Osteoblast (primary cell): Measurements from ENCODE around the gene MACROH2A1. TPM values are rescaled to one million over a fixed set of nuclear protein-coding genes. Genes with fewer than 3 reads are reported as not detected.

Experiments used
- DNase-seq: peaks from one replicate; pipeline ENCODE4 v3.0.0; 2011; ENCODE audit warnings: low spot score, mixed read lengths; ENCODE audit not compliant: insufficient read length; ENCODE audit errors: missing footprints
- H2AFZ ChIP-seq: 2 replicates; pipeline ENCODE4 v1.6.0; 2011; ENCODE audit warnings: mild to moderate bottlenecking, low read length
- H3K27ac ChIP-seq: 2 replicates; pipeline ENCODE4 v1.5.1; 2011; ENCODE audit warnings: mild to moderate bottlenecking, low read depth, low read length, moderate library complexity
- H3K27me3 ChIP-seq: 2 replicates; pipeline ENCODE4 v1.6.0; 2012; ENCODE audit warnings: mild to moderate bottlenecking, control low read depth, inconsistent platforms, low read length, moderate library complexity; ENCODE audit not compliant: insufficient read depth
- H3K36me3 ChIP-seq: 2 replicates; pipeline ENCODE4 v1.5.1; 2011; ENCODE audit warnings: mild to moderate bottlenecking, low read length, control low read depth, moderate library complexity; ENCODE audit not compliant: insufficient read depth
- H3K4me1 ChIP-seq: 2 replicates; pipeline ENCODE4 v1.5.1; 2011; ENCODE audit warnings: mild to moderate bottlenecking, low read length, control low read depth, moderate library complexity; ENCODE audit not compliant: insufficient read depth
- H3K4me2 ChIP-seq: 2 replicates; pipeline ENCODE4 v1.6.0; 2011; ENCODE audit warnings: mild to moderate bottlenecking, low read length; ENCODE audit not compliant: insufficient read depth
- H3K4me3 ChIP-seq: fragments of 200-600 bp; sonication (generic); 3 replicates; pipeline ENCODE4 v1.5.1; 2012; ENCODE audit warnings: mild to moderate bottlenecking, low read length, inconsistent platforms; ENCODE audit not compliant: insufficient read depth
- H3K79me2 ChIP-seq: 2 replicates; pipeline ENCODE4 v1.6.0; 2012; ENCODE audit warnings: mild to moderate bottlenecking, low read length, control low read depth, inconsistent platforms; ENCODE audit not compliant: insufficient read depth
- H3K9me3 ChIP-seq: 2 replicates; pipeline ENCODE4 v1.5.1; 2011; ENCODE audit warnings: low read depth, low read length, control low read depth
- H4K20me1 ChIP-seq: 2 replicates; pipeline ENCODE4 v1.6.0; 2012; ENCODE audit warnings: mild to moderate bottlenecking, low read length, control low read depth; ENCODE audit not compliant: insufficient read depth
- total RNA-seq: library from RNA; depleted of rRNA; stranded (reverse); fragments of >200 nt; gene quantifications from 2 replicates; pipeline ENCODE4 v1.2.3, GENCODE V29; 2012
- TF ChIP-seq, protein P1 (sequence below): IDR thresholded peaks from 2 replicates; pipeline ENCODE4 v1.5.1; 2011; ENCODE audit warnings: mild to moderate bottlenecking, low read depth, low read length, moderate library complexity; ENCODE audit errors: extremely low read depth

MACROH2A1 gene
- total RNA-seq, 1 donor, result 162 TPM

DNA sequence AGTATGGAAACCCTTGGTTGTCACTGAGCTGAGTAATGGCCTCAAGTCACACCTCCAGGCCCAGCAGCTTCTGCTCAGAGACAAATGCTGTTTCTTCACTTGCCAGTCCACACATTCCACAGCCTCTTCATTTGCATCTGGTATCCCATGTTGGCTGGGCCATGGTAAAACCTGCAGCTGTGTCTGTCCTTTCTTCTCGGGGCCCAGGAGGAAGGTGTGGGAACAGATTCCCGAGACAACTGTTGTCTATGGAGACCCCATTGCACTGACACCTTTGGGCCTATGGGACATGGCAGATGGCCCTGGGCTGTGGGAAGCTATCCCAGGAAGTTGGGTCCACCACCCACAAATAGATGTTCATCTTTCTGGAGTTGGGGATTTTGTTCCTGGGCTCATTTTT is 85.1 kb downstream of the MACROH2A1 start:
- Histone ChIP-seq H3K79me2 (no peaks in the 10 kb centered on the region), H3K4me1 (peaks cover 15% of the 10 kb centered on the region), H3K4me2 (no peak overlapping the region), H3K9me3 (no peaks in the 10 kb centered on the region), H3K36me3 (no peaks in the 10 kb centered on the region), H2AFZ (no peak overlapping the region), H3K27ac (no peak overlapping the region), H3K4me3 (no peak overlapping the region), H4K20me1 (no peaks in the 10 kb centered on the region), H3K27me3 (no peaks in the 10 kb centered on the region)
- no peak for DNase-seq
- TF ChIP-seq, protein P1, sequence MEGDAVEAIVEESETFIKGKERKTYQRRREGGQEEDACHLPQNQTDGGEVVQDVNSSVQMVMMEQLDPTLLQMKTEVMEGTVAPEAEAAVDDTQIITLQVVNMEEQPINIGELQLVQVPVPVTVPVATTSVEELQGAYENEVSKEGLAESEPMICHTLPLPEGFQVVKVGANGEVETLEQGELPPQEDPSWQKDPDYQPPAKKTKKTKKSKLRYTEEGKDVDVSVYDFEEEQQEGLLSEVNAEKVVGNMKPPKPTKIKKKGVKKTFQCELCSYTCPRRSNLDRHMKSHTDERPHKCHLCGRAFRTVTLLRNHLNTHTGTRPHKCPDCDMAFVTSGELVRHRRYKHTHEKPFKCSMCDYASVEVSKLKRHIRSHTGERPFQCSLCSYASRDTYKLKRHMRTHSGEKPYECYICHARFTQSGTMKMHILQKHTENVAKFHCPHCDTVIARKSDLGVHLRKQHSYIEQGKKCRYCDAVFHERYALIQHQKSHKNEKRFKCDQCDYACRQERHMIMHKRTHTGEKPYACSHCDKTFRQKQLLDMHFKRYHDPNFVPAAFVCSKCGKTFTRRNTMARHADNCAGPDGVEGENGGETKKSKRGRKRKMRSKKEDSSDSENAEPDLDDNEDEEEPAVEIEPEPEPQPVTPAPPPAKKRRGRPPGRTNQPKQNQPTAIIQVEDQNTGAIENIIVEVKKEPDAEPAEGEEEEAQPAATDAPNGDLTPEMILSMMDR, result no peak

DNA sequence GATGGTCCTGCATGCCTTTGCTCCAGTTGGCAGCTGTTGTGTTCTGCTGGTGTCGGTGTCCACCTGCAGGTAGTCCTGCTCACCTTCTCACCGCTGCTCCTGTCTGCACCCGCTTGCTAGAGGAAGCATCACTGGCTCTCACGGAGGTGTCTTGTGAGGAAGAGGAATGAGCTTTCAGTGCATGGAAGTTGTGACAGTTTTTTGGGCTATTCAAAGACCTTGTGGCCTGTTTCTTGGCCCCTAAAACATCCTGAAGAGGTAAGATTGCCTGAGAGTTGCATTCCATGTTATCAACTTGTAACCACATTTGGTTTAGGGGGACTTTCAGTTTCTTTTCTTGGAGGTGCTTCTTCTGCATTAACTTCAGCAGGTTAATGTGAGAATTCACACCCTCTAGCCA is 85.6 kb downstream of the MACROH2A1 start:
- Histone ChIP-seq H3K27ac (no peak overlapping the region), H2AFZ (no peak overlapping the region), H3K79me2 (no peaks in the 10 kb centered on the region)

DNA sequence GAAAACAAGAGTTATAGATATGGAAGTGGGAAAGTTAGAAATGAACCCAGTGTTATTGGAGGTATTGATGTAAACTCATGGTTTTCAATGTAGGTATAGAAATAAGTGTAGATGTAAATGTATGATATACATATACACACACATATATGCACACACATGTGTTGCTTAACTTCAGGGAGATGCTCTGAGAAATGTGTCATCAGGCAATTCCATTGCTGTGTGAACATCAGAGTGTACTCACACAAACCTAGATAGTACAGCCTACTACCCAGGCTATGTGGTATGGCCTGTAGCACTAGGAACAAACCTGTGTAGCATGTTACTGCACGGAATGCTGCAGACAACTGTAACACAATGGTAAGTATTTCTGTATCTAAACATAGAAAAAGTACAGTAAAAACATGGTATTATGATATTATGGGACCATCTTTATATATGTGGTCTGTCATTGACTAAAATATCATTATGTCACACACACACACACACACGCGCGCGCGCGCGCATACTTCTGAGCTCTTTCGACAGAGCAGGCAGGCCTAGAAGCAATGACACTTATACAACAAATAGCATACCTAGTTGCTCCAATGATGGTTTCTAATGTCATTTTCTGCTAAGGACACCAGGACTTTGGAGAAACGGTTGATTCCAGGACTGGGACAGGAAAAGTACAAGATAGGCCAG is 86.6 kb downstream of the MACROH2A1 start:
- TF ChIP-seq, protein P1, result no peak
- Histone ChIP-seq H2AFZ (no peak overlapping the region), H3K79me2 (no peaks in the 10 kb centered on the region), H3K27ac (no peak overlapping the region), H3K9me3 (no peaks in the 10 kb centered on the region), H3K4me3 (no peak overlapping the region), H3K36me3 (no peaks in the 10 kb centered on the region), H3K4me1 (peaks cover 24% of the 10 kb centered on the region), H3K4me2 (no peak overlapping the region), H3K27me3 (no peaks in the 10 kb centered on the region), H4K20me1 (no peaks in the 10 kb centered on the region)
- no peak for DNase-seq

More for the DNA sequence above, 85.6 kb downstream of the MACROH2A1 start:
- Histone ChIP-seq H3K9me3 (no peaks in the 10 kb centered on the region), H3K27me3 (no peaks in the 10 kb centered on the region), H4K20me1 (no peaks in the 10 kb centered on the region), H3K4me1 (peaks cover 21% of the 10 kb centered on the region), H3K4me2 (no peak overlapping the region), H3K4me3 (no peak overlapping the region), H3K36me3 (no peaks in the 10 kb centered on the region)
- DNase-seq, result no peak
- TF ChIP-seq, protein P1, result no peak

DNA sequence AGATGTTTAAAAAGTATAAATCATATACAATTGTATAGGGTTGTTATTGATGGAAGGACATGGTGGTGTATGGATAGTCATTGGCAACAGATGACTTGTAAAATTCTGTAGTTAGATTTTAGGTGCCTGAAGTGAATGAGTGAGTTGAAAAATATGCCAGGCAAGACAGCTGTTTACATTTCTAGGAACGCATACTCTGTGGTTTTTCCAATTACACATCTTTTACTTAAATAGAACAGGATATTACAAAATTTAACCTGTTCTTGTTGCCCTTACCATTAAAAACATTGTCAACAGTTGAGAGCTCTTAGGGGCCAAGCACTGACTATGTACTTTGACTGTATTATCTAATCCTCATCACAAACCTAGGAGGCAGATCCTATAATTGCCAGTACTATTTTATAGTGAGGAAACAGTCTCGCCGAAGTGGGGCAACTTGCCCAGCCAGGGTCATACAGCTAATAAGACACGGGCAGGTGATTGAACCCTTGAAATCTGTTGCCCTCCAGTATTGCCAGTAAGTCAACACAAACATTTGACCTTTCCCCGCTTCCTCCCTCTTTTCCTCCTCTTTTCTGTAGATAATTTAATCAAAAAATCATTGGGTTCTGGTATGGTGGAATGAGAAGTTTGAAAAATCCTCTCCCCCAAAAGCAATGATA is 88.6 kb downstream of the MACROH2A1 start:
- Histone ChIP-seq H4K20me1 (no peaks in the 10 kb centered on the region), H3K27me3 (no peaks in the 10 kb centered on the region), H3K4me3 (no peak overlapping the region), H3K79me2 (no peaks in the 10 kb centered on the region), H2AFZ (no peak overlapping the region), H3K4me1 (peaks cover 24% of the 10 kb centered on the region), H3K27ac (no peak overlapping the region), H3K36me3 (no peaks in the 10 kb centered on the region), H3K4me2 (no peak overlapping the region), H3K9me3 (no peaks in the 10 kb centered on the region)
- no peak for DNase-seq
- TF ChIP-seq, protein P1, result no peak
